ENCODE data around the gene NKAIN2.
"Not testable (repeated sequence)": the region's sequence is repeated elsewhere in the genome, so short reads cannot be mapped to it uniquely, and the experiment has no call there.

Gene NKAIN2

DNA sequence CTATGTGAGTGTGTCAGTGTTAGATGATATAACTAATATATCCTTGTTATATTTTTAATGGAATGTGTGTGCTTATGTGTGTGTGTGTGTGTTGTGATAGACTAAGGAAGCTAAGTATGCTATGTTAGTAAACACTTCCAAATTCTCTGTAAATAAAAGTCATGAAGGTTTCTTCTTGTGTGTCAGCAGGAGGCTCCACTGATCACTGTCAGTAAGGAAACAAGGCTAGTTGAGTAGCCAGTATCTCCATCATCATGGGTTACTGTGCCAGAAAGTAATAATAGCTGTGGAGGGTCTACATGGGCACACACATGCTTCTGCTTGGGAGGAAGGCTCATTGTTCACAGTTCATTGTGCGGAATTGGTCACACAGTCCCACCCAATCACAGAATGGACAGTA, 855.8 kb downstream of the NKAIN2 start:
- DNase-seq: no peak

DNA sequence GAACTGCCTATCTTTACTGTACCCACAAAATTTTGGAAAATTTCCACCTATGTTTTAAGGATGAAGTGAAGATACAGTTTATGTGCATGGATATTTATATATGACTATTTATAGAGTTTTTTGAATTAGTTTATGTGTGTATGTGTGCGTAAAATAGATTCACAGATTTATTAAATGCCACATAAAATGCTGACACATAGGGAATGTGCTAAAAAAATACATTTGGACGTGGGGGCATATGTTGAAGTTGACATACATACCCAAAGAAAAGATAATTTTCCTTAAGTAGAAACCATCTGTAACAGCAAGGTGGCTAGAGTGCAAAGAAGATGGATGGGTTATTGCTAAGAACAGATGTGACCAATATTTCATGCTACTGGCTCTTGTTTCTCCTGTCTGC, 856.5 kb downstream of the NKAIN2 start:
- no peak for DNase-seq

DNA sequence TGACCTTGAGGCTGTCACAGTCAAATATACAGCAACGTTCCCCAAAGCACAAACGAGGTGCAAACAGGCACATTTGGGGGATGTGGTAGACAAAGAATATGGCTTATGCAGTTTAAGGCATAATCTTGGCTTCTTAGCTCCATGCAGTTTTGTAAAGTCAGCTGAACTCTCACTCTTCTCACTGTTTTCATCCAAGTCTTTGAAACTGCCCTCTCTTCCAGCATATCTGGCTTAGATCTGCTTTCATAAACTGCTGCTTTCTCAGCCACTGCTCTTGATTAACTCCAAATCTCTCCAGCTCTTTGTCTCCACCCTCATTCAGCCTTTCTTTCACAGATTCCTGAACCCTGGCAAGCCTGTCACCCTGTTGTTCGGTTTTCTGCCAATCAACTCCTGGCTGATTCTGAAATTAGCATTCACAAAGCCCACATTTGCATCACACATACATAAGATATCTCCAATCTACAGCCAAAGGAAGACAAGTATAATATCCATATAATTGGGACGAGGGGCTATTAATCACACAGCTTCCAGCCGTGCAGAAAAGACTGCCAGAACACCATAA, 857.5 kb downstream of the NKAIN2 start:
- no peak for DNase-seq

DNA sequence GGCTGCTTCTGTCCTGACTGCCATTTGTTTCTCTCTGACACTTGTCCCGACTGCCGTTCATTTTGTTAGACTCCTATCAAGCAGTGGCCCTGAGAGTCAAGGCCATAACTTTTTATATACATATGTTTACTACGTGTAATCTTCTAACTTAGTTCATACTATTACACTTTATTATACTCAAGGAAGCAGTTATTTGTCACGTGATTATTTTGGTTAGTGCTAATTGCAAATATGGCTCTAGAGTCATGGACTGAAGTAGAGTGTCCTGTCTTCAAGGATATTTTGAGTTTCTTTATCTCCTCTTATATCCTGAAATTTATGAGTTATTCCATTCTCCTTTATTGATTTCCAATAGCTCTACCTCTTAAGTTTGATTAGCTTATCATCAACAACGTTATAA, 864.4 kb downstream of the NKAIN2 start:
- DNase-seq: no peak

DNA sequence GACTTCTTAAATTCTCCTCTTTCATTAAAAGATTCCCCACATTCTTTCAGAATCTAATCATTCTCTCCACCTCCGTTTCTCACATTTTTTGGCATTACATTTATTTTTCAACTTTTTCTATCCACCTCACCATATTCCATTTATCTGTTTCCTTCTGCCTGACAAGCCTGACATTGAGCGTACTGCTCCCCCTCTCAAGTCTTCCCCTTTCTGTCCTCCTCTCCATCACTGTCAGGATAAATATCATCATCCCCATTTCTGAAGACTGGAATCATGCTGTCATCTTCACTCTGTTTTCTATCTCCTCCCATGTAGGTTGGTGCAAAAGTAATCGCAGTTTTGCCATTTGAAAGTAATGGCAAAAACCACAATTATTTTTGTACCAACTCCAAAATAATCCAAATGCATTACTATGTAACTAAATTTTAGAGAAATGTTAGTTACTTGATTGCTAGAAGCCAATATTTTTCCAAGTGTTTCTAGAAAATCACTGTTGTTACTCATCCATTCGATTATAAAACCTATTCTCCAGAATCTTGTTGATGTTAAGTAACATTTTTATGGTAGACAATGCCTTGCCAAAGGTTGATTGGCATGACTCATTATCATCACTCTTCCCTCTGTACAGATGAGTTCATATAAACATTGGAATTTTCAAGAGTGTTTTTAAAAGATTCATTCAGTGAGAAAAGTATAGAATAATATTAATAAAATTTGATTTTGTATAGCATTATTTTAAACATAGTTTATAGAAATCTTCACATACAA, 866.2 kb downstream of the NKAIN2 start:
- DNase-seq: no peak

DNA sequence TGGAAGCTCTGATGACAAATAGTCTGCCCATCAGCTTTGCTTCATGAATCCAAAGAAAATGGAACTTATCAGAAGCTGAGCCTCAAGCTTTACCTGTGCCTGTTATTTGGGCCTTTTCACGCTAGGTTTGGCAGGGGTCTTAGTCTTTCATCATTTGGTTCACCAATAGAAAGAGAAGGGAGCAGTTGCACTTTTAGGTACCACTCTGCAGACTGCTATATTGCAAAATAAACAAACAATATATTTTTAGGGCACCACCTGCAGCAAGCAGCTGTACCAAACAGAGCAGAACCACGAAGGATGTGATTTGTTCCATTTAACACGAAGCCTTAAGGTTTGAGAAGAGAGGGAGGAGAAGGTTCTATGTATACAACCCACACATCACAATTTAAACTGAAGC, 867.1 kb downstream of the NKAIN2 start:
- no peak for DNase-seq

DNA sequence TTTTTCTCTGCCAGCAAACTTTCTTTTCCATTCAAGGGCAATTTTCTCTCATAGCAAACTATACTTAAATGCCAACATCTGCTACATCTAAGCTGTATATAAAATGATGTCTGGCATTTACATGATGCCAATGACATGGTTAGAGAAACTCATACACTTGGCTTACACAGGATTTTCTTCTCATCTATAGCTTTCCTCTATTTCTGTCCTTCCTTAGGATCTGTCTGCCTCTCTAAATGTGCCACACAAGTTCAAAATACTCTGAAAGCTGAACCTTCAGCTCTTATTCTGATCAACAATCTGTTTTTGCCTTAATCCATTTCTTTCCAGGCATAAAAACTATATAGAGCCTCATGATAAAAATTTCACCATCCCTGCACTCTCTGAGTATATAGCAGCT, 867.7 kb downstream of the NKAIN2 start:
- DNase-seq: no peak

DNA sequence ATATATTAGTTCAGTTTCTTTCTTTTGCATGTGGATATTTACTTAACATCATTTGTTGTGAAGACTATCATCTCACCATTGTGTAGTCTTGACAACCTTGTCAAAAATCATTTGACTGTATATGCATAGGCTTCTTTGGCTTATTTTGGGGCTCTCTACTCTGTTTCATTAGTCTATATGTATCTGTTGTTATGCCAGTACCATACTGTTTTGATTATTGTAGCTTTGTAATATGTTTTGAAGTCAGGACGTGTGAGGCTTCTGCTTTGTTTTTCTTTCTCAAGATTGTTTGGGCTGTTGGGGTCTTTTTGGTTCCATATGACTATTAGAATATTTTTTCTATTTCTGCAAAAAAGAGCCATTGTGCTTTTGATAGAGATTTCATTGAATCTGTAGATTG, 870.4 kb downstream of the NKAIN2 start:
- no peak for DNase-seq

DNA sequence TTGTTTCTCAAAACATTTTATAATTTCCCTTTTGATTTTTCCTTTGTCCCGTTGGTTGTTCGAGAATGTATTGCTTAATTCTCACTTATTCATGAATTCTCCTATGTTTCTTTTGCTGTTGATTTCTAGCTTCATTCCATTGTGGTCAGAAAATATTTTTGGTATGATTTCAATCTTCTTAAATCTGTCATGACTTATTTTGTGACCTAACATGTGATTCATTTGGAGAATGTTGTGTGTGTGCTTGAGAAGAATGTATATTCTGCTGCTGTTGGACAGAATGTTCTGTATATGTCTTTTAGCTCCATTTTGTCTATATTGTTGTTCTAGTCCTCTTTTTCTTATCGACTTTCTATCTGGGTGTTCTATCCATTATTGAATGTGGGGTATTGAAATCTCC, 872.4 kb downstream of the NKAIN2 start:
- DNase-seq: no peak

DNA sequence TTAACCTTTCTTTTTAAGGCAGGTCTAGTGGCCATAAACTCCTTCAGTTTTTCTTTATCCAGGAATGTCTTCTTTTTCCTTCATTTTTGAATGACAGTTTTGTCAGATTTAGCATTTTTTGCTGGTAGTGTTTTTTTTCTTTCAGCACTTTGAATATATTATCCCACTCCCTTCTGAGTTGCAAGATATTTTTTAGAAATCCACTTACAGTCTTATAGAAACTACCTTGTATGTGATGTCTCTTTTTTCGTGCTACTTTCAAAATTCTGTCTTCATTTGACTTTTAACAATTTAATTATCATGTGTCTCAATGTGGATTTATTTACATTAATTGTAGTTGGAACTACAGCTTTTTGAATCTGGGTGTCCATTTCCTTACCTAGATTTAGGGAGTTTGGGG, 874.2 kb downstream of the NKAIN2 start:
- DNase-seq: no peak

DNA sequence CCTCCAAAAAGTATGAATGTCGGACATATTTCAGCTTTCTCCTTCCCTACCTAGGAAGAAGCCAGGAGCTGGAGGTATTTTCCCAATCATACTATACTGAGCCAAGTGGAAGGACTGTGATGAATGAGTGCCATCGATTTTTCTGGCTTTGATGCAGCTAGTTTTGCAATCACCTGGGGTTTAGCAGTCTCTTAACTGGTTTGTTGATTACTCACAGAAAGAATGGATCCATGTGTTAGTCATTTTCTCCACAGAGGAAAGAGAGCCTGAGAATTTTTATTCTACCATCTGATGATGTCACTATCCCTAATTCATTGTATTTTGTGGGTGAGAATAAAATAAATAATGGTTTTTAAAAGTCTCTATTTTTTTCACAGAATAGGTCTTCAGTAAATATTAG, 875.7 kb downstream of the NKAIN2 start:
- DNase-seq: no peak

DNA sequence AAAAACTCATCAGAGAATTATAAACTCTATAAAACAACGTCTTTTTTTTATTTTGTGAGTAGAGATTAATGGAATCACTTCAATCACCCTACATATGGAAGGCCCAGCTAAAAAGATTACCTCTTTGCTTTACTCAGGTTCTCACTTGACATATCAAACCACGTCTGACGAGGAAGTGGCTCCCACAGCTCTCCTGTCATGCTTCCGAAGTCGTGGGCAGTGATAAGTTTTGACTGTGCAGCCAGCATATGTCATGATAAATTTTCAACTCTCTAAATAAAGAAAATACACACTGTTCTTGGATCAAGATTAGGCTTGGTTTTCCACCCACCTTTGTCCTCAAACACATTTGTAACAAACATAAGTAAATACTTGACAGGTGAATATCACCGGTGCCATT, 879.1 kb downstream of the NKAIN2 start:
- no peak for DNase-seq

DNA sequence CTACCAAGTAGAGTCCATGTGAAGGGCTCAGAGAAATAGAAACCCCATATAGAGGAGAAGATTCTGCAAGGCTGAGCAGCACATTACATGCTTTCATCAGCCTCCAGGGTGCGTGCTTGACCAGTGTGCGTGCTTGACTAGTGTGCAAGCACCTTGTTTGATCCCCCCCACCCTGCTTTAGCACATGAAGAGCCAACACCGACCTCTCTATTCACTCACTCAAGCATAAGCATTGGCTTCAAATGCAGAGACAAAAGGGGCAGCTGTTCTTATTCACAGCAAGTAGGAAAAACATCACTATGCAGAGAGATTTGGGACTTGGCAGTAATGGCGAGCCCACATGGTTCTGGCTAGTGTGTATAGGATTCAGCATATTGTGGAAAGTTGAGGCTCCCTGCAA, 879.8 kb downstream of the NKAIN2 start:
- no peak for DNase-seq

DNA sequence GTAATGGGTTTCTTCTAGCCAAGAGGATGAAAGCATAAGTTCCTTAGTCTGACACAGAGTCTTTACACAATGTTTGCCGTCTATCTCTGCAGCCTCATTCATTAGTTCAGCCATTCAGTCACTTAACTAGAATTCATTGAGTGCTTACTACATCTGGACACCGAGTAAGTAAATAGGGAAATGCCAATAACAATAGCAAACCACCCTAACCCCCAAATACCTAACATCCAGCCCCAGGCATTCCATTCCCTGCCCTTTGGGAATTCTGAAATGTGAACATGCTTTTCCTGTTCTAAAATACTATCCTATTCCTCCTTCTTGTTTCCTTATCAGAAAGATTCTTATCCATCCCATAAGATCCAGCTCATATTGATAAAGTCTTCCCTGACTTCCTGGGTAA, 881.0 kb downstream of the NKAIN2 start:
- DNase-seq: no peak

DNA sequence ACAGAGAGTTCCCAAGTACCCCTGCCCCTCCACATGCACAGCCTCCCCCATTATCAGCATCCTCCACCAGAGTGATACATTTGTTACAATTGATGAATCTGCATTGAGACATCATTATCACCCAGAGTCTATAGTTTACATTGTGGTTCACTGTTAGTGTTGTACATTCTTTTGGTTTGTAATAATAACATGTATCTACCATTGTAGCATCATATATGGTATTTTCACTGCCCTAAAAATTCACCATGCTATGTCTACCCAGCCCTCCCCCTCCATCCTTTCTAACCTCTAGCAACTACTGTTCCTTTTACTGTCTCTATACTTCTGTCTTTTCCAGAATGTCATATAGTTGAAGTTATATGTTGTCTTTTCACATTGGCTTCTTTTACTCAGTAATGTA, 884.7 kb downstream of the NKAIN2 start:
- no peak for DNase-seq

DNA sequence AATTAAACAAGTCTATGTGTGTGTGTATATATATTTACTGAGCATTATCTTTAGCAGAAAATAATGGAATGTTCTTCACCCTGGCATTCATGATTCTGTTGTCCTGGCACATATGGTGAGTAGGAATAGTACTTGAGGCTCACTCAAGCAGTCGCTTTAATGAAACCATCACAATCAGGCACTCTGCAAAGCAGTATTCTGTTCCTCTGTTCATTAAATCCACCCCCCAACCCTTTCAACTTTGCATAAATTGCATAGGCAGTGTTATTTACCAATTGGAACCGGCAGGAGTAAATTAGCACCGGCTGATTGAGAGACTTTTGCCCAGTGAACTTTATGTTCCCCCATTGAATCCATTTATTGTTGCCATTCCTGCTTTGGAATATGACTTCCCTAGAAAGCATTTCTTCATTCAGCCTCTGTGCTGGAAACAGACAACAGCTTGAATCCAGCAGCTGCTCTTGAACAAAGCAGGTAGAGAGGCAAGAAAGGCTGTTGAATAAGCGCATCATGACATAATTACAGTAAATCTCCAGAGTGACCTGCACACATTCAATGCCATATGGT, 890.6 kb downstream of the NKAIN2 start:
- no peak for DNase-seq

DNA sequence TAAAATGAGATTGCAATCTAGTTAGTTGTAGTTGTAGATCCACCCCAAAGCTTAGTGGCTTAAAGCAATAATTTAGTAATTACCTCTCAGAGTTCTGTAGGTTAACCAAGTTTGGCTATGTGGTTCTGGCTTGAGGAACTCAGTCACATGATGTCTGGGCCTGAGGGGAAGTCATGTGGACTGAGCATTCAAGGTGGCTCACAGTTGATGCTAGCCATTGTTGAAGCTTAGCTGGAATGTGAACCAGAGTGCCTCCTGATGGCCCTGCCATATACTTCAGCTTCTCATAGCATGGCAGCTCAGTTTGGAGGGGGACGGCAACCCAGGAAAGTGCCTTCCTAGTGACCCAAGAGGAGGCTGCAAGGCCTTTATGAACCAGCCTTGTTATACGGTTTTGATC, 895.4 kb downstream of the NKAIN2 start:
- no peak for DNase-seq

DNA sequence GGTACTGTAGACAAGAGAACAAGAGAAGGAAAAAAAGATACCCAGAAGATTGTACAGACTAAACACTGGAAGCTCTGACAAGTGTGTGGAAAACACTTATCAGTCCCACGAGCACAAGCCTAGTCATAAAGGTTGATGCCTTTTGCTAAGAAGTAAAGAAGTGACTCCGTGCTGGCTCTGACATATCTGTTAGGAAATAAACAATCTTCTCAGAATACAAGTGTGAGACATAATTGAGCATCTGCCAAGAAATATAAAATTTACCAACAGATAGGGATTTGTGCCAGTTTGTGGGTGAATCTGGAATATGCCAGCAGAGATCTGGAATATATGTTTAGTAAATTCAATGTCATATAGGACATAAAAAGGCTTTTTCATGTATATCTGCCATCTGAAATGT, 899.9 kb downstream of the NKAIN2 start:
- DNase-seq: no peak

DNA sequence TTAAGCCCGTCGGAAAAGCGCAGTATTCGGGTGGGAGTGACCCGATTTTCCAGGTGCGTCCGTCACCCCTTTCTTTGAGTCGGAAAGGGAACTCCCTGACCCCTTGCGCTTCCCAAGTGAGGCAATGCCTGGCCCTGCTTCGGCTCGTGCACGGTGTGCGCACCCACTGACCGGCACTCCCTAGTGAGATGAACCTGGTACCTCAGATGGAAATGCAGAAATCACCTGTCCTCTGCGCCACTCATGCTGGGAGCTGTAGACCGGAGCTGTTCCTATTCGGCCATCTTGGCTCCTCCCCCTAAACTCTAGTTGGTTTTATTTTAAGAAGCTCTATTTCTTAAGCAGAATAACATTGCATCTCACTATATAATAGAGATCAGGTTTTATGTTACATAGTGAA, 908.9 kb downstream of the NKAIN2 start:
- not testable (repeated sequence) for DNase-seq

DNA sequence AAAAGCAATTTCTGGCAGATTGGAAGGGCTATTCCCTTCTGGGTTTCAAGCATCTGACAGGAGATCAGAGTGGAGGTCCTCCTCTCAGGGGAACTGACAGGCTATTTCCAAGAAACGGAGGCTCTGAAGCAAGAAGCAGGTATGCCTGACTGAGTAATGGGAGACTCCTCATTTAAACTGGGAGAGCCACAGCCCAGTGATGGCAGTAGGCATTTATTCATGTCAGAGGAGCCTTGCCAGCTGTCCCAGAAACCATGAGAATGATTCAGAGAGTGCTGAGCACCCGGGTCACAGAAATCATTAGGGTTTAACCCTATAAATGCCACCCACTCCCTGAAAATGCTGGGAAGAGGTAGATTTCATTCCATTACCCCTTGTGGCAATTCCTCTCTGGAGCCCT, 911.1 kb downstream of the NKAIN2 start:
- DNase-seq: no peak

DNA sequence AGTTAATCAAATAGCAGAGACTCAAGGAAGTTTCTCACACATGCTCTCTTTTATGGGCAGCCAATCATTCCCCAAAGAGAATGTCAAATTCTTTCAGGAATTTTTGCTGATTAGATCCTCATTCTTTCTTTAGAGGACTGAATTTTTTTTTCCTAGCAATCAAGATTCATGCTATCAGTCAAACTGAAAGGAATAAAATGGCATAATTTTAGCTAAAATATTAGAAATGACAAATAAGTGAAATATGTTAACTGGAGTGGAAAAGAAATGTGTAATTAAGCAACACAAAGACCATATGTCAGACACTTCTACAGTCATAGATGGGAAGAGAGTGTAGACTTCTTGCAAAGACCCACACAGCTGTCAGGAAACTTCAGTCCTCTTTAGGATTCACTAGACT, 916.2 kb downstream of the NKAIN2 start:
- no peak for DNase-seq

DNA sequence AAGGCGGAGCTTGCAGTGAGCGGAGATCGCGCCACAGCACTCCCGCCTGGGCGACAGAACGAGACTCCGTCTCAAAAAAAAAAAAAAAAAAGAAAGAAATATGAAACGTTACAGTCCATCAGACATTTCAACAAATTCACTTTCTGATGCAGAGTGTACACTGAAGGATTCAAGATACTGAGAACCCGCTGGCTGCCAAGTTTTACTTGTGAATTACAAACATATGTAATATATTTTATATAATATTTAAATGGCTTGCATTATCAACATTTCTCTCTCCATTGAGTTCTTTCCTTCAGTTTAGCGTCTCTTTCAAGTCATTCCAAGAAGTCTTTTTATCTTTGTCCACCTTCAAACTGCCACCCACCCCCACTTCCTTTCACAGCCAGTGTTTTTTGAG, 917.7 kb downstream of the NKAIN2 start:
- no peak for DNase-seq

DNA sequence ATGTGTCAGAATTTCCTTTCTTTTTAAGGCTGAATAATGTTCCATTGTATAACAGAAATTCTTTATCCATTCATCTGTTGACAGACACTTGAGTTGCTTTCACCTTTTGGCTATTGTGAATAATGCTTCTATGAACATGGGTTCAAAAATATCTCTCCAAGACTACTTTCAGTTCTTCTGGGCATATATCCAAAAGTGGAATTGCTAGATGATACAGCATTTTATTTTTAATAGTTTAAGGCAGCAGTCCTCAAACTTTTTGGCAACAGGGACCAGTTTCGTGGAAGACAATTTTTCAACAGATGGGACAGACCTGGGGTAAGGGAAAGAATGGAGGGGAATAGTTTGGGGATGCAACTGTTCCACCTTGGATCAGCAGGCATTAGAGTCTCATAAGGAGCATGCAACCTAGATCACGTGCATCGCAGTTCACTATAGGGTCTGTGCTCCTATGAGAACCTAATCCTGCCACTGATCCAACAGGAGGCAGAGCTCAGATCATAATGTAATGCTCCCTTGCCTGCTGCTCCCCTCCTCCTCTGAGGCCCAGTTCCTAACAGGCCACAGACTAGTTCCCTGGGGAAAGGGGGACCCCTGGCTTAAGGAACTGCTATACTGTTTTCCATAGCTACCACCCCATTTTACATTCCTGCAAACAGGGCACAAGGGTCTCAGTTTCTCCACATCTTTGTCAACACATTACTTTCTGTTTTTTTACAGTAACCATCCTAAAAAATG, 918.6 kb downstream of the NKAIN2 start:
- DNase-seq: no peak

DNA sequence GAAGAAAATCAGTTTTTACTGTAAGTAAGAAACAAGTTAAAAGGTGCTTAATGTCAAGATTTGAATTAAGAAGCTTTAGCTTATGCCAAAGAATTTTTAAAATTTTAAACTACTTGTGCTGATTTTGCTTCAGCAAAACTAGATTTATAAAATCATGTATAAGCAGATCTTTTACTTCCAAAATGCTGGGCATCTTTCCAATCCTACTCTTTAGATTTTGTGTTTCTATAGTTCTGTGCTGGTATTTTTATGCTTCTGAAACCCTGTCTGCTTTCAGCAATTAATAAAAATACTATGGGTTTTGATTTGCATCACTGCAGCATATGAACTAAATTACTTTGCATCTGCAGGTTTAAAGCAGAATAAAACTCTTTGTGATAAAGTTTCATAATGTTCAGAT, 920.0 kb downstream of the NKAIN2 start:
- DNase-seq: no peak

Measured in stimulated activated CD4-positive, alpha-beta T cell treated with anti-CD3 and anti-CD28 coated beads, Interleukin-4, amount 100 ng/mL, for 1 hour (primary cell).